ENCODE data around the gene SLC32A1.

Gene SLC32A1

DNA sequence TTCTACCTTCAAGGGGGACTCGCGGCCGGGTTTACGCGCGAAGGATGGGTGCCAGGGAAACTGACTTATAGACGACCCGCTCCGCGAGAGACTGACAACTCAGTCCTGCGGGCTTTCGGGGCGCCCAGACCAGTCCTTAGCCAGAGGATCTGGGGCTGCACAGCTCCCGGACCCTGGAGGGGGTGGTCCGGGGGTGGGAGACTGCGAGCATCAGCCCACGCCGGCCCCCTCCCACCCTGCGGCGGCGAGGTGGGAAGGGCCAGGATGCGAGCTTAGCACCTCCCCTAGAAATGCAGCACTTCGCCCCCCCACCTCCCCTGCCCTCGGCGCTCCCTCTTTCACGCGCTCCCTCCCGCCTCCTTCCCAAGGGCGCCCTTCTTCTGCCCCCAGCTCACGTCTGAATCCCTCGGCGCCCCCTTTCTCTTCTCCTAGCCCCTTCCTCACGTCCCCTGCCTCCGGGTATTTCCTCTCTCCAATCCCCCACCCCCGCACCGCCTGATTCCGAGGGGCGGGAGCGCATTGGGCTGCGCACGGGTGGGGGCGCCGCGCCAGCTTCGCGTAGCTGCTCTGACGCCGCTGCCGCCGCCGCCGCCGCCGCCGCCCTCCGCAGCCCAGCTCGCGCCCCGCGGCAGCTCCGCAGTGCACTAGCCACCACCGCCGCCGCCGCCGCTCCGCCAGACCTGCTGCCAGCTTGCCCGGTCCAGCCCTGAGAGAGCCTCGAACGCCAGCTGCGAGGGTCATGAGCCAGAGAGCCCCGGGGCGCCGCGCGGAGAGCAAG is at the start of gene SLC32A1:
Gene SLC32A1 (plus strand): TSS at position 639 of the 778 bp plus-strand sequence. CDS start 239 bp downstream, outside the sequence.
- peak in 2 of 3 experiments; percentile 82 to 85 for DNase-seq

DNA sequence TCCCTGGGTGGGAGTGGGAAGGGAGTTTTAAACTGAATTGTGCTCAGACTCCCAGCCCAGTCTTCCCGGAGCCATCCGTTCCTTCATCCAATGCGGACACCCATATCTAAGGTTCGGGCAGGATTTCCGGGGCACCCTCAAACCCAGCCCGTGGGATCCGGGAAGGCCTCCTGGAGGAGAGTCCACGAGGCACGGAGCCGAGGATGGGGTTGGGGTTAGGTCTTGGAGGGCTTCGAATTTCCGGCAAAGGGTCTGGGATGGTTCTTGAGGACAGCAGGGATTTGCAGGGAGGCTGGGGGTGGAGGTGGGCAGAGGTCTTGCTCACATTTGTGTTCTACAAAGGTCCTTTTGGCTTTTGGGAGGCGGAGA is 49.5 kb upstream of the SLC32A1 start:
- DNase-seq = no peak

- DNase-seq = no peak
Observed at GRCh38 chr20:38676576-38676975, 47.7 kb upstream of the SLC32A1 start.

- DNase-seq = peak in 2 of 3 experiments; percentile 66 to 80
Observed at GRCh38 chr20:38680500-38681306, 43.6 kb upstream of the SLC32A1 start.

- no peak for DNase-seq
Observed at GRCh38 chr20:38685271-38685670, 39.0 kb upstream of the SLC32A1 start.

DNA sequence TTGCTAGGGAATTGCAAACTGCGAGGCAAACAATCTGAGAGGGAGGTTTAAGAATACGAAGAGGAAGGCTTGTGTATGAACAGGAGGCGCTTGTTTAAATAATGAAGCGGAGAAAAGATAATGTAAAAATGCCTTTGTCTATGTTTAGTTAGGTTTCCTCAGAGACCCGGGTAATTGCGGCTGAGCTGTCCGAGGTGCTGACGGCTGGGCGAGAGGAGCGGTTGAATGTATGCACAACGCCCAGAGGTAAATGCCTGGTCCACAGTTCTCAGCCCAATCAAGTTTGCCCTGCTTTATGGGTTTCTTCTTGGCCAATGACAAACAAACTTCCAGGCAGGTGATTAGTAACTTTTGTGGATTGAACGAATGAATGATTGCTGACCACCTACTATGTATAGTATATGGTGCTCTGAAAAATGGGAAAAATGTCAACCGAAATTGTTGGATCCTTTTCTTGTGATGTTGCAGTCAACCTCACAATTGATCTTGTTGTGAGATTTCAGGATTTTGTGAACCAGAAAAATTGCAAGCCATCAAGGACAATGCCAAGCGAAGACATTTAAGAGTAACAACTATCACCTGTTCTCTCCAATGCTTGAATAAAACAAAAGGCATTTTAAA is 38.3 kb upstream of the SLC32A1 start:
- no peak for DNase-seq

- DNase-seq = no peak
Observed at GRCh38 chr20:38692436-38693411, 31.6 kb upstream of the SLC32A1 start.

DNA sequence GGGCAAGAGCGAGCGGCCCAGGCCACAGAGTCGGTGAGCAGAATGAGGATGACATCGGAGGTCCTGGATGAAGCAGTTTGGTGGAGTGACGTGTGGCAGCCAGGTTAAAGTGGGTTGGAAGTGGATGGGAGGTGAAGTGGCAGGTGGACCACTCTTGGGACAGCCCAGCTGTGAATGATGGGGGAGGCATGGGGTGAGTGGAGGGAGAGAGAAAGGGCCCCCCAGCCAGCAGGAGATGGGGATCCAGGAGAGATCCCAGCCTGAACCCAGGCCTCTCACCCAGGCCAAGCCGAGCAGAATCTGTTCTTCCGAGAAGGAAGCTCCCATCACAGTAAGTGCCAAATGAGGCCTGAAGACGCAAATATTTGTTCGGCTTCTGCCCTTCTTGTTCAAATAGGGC is 27.0 kb upstream of the SLC32A1 start:
- DNase-seq = no peak

DNA sequence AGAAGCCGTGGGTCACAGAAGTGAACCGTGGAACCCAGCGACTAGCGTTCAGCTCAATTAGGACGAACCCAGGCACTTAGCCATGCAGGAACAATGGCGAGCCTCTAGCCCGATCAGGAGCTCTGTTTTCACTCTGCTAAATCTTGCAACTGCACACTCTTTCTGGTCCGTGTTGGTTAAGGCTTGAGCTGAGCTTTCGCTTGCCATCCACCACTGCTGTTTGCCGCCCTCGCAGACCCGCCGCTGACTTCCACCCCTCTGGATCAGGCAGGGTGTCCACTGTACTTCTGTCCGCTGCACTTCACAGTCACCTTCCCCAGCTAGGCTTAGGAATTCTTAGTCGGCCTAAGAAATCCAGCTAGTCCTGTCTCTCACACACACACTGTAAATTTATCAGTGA is 25.7 kb upstream of the SLC32A1 start:
- DNase-seq = no peak

- DNase-seq = no peak
Observed at GRCh38 chr20:38700141-38700540, 24.1 kb upstream of the SLC32A1 start.

GRCh38 chr20:38700926-38701325 is 23.4 kb upstream of the SLC32A1 start:
- no peak for DNase-seq

DNA sequence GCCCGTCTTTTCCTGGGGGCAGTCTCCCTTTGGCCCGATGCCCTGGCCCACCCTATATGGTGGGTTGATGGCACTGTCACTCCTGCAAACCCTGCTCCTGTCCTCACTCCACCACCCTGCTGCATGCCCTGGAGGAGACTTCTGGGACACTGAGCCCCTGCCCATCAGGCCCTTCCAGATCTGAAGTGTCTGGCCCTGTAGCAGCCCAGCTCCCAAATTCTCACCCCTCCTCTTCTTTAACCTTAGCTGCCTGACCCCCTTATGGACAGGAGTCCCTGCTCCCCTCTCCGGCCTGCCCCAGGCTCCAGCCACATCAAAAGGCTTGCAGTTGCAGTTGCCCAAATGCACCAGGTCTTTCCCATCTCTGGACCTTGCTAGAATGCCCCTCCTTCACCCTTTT is 20.8 kb upstream of the SLC32A1 start:
- DNase-seq = no peak

DNA sequence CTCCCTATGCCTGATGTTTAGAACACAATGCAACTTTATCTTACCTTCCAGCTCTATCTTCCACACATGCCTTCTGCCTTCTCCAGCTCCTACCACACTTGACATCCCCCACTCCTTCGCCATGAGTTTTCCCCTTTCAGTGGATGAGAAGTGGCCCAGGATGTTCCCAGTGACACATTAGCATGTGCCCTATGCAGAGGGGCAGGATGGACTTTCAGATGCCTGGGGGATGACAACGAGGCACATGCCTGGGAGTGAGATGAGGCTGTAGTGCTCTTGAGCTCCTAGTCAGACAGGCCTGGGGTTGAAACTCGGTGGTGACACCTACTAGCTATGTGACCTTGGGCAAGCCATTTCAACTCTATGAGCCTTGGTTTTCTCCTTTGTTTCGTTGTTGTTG is 20.1 kb upstream of the SLC32A1 start:
- DNase-seq = no peak

DNA sequence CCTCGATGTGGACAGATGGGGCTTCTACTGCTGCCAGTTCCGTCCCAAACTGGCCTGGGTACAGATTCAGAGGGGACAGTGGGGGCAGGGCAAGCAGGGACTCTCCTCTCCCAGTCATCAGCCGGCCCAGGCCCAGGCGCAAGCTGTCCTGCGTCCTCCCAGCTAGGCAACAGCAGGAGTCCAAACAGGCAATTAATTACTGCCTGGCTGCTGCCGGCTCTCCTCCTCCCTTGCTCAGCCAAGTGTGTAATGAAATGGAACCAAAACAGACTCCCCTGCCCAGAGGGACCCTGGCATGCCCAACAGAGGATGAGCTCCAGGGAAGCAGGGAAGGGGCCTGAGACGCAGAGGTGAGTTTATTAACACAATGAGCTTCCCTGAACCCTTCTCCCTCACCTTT is 17.8 kb upstream of the SLC32A1 start:
- peak in 2 of 3 experiments; percentile 65 to 85 for DNase-seq

DNA sequence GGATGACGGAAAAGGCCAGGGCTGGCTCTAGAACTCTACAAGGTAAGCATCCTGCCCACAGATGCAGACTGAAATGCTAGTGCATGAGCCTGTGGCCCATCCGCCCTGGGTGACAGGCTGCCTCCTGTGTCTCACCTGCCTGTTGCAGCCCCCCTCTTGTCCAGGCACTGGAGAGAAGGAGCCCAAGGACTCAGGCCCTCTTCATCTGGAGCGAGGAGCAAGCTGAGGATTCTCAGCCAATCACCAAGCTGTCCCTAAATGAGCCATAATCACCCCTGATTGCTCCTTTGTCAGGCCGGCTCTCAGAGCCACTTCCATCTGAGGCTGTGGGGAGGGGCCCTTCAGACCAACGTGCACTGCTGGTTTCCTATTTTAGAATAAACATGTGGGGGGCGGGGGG is 10.0 kb upstream of the SLC32A1 start:
- DNase-seq = peak in 2 of 3 experiments; percentile 68 to 93

DNA sequence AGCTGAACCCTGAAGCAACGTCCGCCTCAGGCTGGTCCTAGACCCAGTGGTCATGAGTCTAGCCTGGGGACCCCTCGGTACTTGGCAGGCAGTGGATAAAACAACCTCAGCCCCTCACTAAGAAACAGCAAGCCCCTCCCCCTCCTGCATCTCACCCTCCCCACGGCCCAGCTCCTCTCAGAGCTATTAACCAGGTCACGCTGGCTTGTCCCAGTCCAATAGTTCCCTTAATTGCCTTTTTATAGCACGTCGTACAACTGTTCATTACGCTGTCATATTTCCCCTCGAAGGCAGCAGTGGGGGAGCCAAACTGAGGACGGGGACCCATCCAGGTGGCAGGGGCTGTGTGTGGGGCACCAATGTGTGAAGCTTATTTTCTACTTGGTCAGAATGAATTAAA is 8.6 kb upstream of the SLC32A1 start:
- DNase-seq = peak in 2 of 3 experiments; percentile 44 to 85

- DNase-seq = peak in 2 of 3 experiments; percentile 40 to 69
Observed at GRCh38 chr20:38722683-38723016, 1.6 kb upstream of the SLC32A1 start.

DNA sequence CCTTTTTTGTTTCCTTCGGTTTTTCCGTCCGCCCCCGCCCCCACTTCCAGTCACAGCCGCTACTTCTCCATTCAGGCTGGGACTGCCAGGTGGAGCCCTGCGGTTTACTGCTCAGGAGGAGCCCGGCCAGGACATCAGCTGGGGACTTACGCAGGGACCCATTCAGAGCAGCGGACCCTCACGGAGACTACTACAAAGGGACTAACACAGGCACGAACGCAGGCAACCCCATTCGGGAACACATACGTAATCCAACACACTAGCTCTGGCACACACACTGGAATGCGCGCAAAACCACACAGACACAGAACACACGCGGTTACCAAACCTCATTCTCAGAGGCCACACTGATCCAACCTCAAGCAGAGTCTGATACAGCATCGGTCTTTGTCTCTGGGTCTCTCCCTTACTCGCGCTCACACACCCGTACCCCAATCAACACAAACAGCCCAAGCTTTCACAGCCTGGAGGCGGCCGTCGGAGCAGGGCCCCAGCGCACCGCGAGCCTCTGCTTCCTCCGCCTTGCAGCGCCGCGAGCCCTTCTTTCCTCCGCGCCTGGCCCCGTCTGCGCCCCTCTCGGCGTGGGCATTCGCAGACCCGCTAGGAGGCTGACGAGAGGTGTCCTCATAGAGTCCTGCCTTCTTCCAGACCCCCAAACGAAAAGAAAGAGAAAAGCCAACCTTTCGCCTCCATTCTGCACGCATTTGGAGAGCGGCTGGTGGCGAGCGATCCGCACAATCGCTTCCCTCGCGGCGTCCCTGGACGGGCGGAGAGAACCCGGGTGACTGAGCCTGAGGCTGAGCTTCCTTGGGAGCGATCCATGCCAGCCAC is 1.1 kb upstream of the SLC32A1 start:
- peak in 2 of 3 experiments; percentile 50 to 70 for DNase-seq

DNA sequence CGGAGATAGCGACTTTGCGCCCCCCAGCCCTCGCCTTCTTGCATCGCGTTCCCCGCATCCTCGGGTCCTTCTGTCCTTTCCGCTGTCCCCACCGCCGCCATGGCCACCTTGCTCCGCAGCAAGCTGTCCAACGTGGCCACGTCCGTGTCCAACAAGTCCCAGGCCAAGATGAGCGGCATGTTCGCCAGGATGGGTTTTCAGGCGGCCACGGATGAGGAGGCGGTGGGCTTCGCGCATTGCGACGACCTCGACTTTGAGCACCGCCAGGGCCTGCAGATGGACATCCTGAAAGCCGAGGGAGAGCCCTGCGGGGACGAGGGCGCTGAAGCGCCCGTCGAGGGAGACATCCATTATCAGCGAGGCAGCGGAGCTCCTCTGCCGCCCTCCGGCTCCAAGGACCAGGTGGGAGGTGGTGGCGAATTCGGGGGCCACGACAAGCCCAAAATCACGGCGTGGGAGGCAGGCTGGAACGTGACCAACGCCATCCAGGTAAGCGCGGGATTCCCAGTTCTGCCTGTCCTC is 401 bp downstream of the SLC32A1 start:
- DNase-seq = no peak

GRCh38 chr20:38725148-38725901 is 1.0 kb downstream of the SLC32A1 start:
- DNase-seq = peak in 2 of 3 experiments; percentile 61 to 77
